22Rv1 (cell line): ENCODE measurements around the gene TMED4.
A peak's percentile ranks its signal among the peaks of the same experiment; 100 is the strongest.

Experiments used
- H3K27ac ChIP-seq: fragments of 450-650 bp; 2 replicates; pipeline ENCODE4 v1.5.1; 2017
- ZFX ChIP-seq: fragments of 450-650 bp; IDR thresholded peaks from 2 replicates; pipeline ENCODE4 v1.6.1; 2017; ENCODE audit warnings: antibody characterized with exemption, borderline replicate concordance
- TF ChIP-seq, protein P1 (sequence below): fragments of 450-650 bp; IDR thresholded peaks from 2 replicates; pipeline ENCODE4 v1.5.1; 2017; ENCODE audit warnings: mild to moderate bottlenecking

TMED4 gene

DNA sequence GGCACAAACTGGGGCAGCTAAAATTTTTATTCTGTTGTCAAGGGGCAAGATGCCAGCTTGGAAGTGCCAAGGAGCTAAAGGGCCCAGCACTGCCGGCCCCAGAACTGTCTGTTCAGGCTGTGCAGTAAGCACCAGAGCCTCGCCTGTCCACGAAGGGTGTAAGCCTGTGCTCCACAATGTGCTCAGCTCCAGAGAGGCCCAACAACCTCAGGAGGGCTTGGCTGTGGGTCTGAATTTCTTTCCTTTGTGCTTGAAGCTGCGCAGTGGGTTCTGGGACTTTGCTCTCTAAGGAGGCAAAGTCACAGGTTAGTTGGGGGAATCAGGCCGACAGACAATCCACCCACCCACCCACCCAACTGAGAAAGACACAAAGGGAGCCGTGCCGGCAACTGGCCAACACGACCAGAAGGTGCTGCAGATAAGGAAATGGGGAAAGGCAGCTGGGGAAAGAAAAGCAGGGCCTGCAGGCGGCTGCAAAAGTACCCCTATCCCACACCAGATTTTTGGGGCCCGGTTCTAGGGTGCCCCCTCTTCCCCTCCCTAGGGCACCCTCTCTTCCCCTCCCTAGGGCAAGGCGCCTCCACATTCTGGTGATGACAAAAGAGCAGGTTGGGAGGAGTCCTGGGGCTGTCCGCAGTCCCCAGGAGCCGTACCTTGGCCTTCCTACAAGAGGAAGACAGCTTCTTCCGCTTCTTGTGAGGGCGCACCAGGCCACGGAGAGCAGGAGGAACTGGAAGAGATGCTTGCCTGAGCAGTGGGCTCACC is 16.1 kb downstream of the TMED4 start:
- peak overlapping the region; percentile 30; the same call in 1 of the 2 replicates for H3K27ac ChIP-seq
- TF ChIP-seq, protein P1, sequence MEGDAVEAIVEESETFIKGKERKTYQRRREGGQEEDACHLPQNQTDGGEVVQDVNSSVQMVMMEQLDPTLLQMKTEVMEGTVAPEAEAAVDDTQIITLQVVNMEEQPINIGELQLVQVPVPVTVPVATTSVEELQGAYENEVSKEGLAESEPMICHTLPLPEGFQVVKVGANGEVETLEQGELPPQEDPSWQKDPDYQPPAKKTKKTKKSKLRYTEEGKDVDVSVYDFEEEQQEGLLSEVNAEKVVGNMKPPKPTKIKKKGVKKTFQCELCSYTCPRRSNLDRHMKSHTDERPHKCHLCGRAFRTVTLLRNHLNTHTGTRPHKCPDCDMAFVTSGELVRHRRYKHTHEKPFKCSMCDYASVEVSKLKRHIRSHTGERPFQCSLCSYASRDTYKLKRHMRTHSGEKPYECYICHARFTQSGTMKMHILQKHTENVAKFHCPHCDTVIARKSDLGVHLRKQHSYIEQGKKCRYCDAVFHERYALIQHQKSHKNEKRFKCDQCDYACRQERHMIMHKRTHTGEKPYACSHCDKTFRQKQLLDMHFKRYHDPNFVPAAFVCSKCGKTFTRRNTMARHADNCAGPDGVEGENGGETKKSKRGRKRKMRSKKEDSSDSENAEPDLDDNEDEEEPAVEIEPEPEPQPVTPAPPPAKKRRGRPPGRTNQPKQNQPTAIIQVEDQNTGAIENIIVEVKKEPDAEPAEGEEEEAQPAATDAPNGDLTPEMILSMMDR = peak; percentile 75
- no peak for TF ChIP-seq ZFX

DNA sequence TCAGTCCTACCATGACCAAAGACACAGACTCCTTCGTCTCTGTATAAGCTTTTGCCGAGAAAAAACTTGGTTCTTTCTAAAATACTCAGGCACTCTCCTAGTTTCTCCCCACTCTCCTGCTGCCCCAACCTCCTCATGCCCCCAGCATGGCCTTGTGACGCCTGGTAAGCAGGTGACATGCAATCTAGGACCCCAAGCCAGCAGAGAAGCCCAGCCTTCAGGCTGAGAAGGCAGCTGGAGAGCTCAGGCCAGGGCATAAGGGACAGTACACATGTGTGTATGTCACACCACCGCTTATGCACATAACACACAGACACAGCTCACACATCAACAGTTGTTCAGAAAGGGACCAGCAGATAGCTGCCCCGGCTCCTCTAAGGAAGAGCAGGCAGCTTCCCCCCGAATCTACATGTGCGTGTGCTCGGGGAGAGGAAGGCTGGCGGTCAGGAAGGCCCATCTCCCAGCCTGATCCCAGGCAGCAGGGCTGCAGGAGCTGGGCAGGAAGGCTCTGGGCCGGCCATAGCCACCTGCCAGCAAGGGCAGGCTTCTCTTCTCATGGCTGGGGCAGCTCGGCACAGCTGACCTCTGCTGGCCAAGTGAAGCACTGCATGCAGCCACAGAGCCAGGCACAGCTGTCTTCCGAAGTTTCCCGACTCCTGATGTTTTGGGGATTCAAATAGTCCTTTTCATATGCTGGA is 16.8 kb downstream of the TMED4 start:
- H3K27ac ChIP-seq = peak overlapping the region; percentile 30; the same call in 1 of the 2 replicates
- TF ChIP-seq ZFX = no peak
- TF ChIP-seq, protein P1 = peak; percentile 99

DNA sequence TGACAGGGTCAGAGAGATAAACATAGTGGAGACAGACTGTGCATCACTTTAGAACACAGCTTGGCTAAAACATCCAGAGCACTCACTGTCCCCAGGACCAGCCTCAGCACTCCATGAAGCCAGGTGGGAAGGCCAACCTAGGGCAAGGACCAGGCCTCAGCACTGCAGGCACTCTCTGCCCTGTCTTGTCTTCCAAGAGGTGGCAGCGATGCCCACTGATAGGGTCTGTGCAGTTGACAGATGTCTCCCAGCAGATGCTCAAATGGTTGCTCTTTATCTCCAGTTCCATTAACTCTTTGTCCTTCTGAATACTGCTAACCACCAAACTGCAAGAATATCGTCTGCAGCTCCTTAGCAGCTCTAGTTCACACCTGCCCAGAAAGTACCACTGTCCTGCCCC is 17.4 kb downstream of the TMED4 start:
- no peak for TF ChIP-seq ZFX
- TF ChIP-seq, protein P1 = no peak
- no peak overlapping the region for H3K27ac ChIP-seq

DNA sequence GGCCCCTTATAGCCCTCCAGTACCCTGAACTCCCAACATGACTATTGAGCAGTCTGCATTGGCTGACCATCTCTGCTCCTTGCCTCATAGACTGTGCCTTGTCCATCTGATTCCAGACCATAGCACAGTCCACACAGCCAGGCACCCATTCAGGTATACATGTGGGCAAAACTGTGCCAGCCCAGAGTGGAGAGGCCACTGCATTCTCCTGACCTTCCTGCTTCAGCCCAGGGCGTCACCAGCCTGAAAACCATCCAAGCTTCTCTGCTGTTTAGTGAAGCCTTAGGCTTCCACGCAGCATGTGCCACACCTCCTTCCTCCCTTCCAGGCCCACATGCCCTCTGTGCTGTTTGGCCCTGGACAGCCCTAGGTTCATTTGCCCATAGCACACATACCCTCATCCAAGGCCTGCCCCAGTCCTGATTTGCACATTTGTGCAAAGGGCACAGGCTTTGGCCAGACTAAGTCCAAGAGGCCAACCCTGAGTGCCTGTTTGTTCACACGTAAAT is 18.8 kb downstream of the TMED4 start:
- TF ChIP-seq ZFX = no peak
- TF ChIP-seq, protein P1 = no peak
- peak overlapping the region; percentile 13; the same call in 1 of the 2 replicates for H3K27ac ChIP-seq

DNA sequence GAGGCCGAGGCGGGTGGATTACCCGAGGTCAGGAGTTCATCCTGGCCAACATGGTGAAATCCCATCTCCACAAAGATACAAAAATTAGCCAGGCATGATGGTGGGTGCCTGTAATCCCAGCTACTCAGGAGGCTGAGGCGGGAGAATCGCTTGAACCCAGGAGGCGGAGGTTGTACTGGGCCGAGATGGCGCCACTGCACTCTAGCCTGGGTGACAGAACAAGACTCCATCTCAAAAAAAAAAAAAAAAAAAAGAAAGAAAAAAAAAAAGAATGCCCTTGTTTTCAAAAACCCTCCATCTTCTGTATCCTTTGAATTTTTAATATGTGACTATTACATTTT is 19.4 kb downstream of the TMED4 start:
- 0 out of 2 replicates have a peak overlapping the region, but pooled peaks have one; percentile 7 for H3K27ac ChIP-seq

DNA sequence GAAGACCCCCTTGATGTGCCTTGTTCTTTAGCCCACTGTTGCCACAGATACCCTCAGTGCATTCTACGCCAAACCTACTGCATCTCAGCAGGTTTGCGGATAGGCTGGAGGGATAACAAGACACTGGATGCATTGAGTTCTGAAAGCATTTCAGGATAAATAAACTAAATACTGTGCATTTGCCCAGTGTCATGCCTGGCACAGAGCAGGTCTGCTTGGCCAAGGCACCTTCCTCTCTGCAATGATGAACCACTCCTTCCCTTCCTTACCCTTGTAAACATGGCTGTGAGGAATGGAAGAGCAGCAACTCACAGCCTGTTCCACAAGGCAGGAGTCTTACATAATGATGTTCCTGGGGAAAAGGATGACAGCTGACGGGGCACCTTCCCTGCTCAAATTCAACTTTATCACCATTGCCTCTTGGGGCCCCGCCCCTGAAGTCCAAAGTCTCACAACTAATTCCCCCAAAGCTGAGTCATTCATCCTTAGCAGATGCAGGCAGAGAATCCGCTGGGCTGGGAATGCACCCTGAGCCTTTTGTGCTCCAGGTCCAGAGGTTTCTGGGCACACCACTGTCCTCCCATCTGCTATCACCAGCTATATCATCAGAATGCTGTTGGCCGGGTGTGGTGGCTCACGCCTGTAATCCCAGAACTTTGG is 19.9 kb downstream of the TMED4 start:
- no peak for TF ChIP-seq ZFX
- TF ChIP-seq, protein P1 = no peak
- H3K27ac ChIP-seq = 0 out of 2 replicates have a peak overlapping the region, but pooled peaks have one; percentile 7

DNA sequence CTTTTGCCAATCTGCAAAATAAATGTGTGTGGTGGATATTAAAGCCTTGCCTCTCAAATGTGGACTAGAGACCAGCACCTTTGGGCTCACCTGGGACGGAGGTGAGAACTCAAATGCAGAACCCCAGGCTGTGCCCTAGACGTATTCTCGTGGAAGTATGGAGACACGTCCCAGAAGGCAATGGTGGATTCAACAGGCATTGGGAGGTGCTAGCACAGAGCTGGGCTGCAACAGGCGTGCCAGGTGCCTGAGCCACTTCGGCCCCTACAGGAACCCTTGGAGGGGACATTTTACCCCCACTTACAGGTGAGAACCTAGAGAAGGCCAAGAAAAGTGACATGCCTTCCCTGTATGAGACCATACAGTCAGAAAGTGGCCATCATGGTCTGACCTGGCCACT is 20.6 kb downstream of the TMED4 start:
- H3K27ac ChIP-seq = 0 out of 2 replicates have a peak overlapping the region, but pooled peaks have one; percentile 7
- TF ChIP-seq, protein P1 = no peak
- TF ChIP-seq ZFX = no peak
